H1 (cell line): ENCODE data around the gene GKN2. TPM values are rescaled to one million over a fixed set of nuclear protein-coding genes. Genes with fewer than 3 reads are reported as not detected.

Experiments used
- CTCF ChIA-PET: fragments of 300-600 bp; sonication (Branson Sonifier 250); formaldehyde crosslinking; loops from one replicate; lab custom pipeline; 2021; ENCODE audit not compliant: partially characterized antibody; lab: Charles Lee
- POLR2A ChIA-PET: fragments of 300-600 bp; sonication (Branson Sonifier 250); formaldehyde crosslinking; loops from one replicate; lab custom pipeline; 2021; ENCODE audit warnings: inconsistent platforms; ENCODE audit not compliant: partially characterized antibody; lab: Charles Lee
- DNase-seq, 2 experiments: peaks; one replicate each; pipeline versions ENCODE4 v3.0.0 to v3.0.0-alpha.2; 2010 to 2022; ENCODE audit warnings: low spot score in 2 of 2, low read depth in 1 of 2, mixed read lengths in 1 of 2
- FAIRE-seq: peaks from 2 replicates; lab custom pipeline; 2011; peaks lifted over from hg19 to GRCh38; lab: Jason Lieb, UNC
- H2AFZ ChIP-seq: 2 replicates; pipeline ENCODE4 v1.8.1; 2012; ENCODE audit warnings: low read length, inconsistent platforms
- H2AK5ac ChIP-seq: 2 replicates; pipeline ENCODE4 v1.6.1; 2013; ENCODE audit warnings: low read depth, low read length
- H2BK120ac ChIP-seq: replicated peaks from 2 replicates; pipeline ENCODE3; 2013; ENCODE audit warnings: low read depth, low read length, inconsistent platforms
- H2BK12ac ChIP-seq: 2 replicates; pipeline ENCODE4 v1.6.1; 2013; ENCODE audit warnings: low read depth, low read length
- H2BK15ac ChIP-seq: 2 replicates; pipeline ENCODE4 v1.6.1; 2013; ENCODE audit warnings: low read length
- H2BK20ac ChIP-seq: 2 replicates; pipeline ENCODE4 v1.6.1; 2013; ENCODE audit warnings: low read length
- H2BK5ac ChIP-seq: 2 replicates; pipeline ENCODE4 v1.6.1; 2013; ENCODE audit warnings: low read depth, low read length
- H3K14ac ChIP-seq: 2 replicates; pipeline ENCODE4 v1.6.1; 2013; ENCODE audit warnings: inconsistent platforms; ENCODE audit not compliant: insufficient read length
- H3K18ac ChIP-seq: 2 replicates; pipeline ENCODE4 v1.6.1; 2013; ENCODE audit warnings: low read length; ENCODE audit errors: extremely low read depth
- H3K23ac ChIP-seq: 2 replicates; pipeline ENCODE4 v1.6.1; 2013; ENCODE audit warnings: inconsistent platforms; ENCODE audit not compliant: insufficient read length
- H3K23me2 ChIP-seq: 2 replicates; pipeline ENCODE4 v1.6.1; 2013; ENCODE audit warnings: low read depth, low read length
- H3K27ac ChIP-seq: 2 replicates; pipeline ENCODE4 v1.6.1; 2011; ENCODE audit warnings: low read depth, low read length, inconsistent platforms
- H3K27me3 ChIP-seq, 4 experiments: replicated peaks in 1 of 4; 1 replicate in 1 of 4; 2 replicates in 3 of 4; pipeline versions ENCODE4 v1.6.1 to v1.8.1; 2011 to 2013; ENCODE audit warnings: low read length in 3 of 4, mild to moderate bottlenecking in 3 of 4, inconsistent platforms in 2 of 4, mixed read lengths in 2 of 4, moderate library complexity in 1 of 4; ENCODE audit not compliant: control insufficient read depth in 3 of 4, insufficient read depth in 3 of 4; ENCODE audit errors: extremely low read depth in 1 of 4
- H3K36me3 ChIP-seq, 4 experiments: 2 replicates each; pipeline versions ENCODE4 v1.6.1 to v1.8.1; 2011 to 2013; ENCODE audit warnings: mild to moderate bottlenecking in 4 of 4, low read length in 3 of 4, moderate library complexity in 2 of 4, control low read depth in 1 of 4, inconsistent platforms in 1 of 4; ENCODE audit not compliant: insufficient read depth in 4 of 4, control insufficient read depth in 2 of 4
- H3K4ac ChIP-seq: replicated peaks from 2 replicates; pipeline ENCODE3; 2013; ENCODE audit warnings: low read length, low read depth, mixed read lengths, inconsistent platforms; ENCODE audit not compliant: insufficient read length
- H3K4me1 ChIP-seq, 4 experiments: replicated peaks in 1 of 4; 1 replicate in 1 of 4; 2 replicates in 3 of 4; pipeline versions ENCODE4 v1.6.1 to v1.8.1; 2011 to 2013; ENCODE audit warnings: low read length in 3 of 4, inconsistent platforms in 2 of 4, mixed read lengths in 1 of 4; ENCODE audit not compliant: insufficient read depth in 4 of 4, control insufficient read depth in 3 of 4
- H3K4me2 ChIP-seq, 2 experiments: 2 replicates each; pipeline versions ENCODE4 v1.6.1 to v1.8.1; 2011 to 2013; ENCODE audit warnings: low read depth in 2 of 2, low read length in 2 of 2, control low read depth in 1 of 2, inconsistent platforms in 1 of 2, mild to moderate bottlenecking in 1 of 2; ENCODE audit not compliant: insufficient read depth in 1 of 2
- H3K4me3 ChIP-seq, 4 experiments: fragments of 200-600, 300-600 bp in 1 of 4; sonication (generic), shearing (Covaris generic), sonication (Bioruptor Twin) in 1 of 4; 2 replicates each; pipeline versions ENCODE4 v1.5.1 to v1.8.1; 2011 to 2016; ENCODE audit warnings: low read length in 4 of 4, low read depth in 3 of 4, control low read depth in 2 of 4, inconsistent platforms in 2 of 4, mild to moderate bottlenecking in 2 of 4, mixed read lengths in 1 of 4, moderate library complexity in 1 of 4; ENCODE audit not compliant: insufficient read depth in 2 of 4; ENCODE audit errors: extremely low read depth in 1 of 4
- H3K56ac ChIP-seq: replicated peaks from 2 replicates; pipeline ENCODE3; 2013; ENCODE audit warnings: low read depth, mild to moderate bottlenecking, mixed read lengths, low read length, inconsistent platforms; ENCODE audit not compliant: insufficient read length
- H3K79me1 ChIP-seq: 2 replicates; pipeline ENCODE4 v1.6.1; 2013; ENCODE audit warnings: low read depth, low read length, control low read depth
- H3K79me2 ChIP-seq, 2 experiments: 2 replicates each; pipeline versions ENCODE4 v1.6.1 to v1.8.1; 2012 to 2013; ENCODE audit warnings: low read length in 2 of 2, mild to moderate bottlenecking in 2 of 2, inconsistent platforms in 1 of 2; ENCODE audit not compliant: insufficient read depth in 2 of 2, control insufficient read depth in 1 of 2
- H3K9ac ChIP-seq, 4 experiments: replicated peaks in 1 of 4; 1 replicate in 1 of 4; 2 replicates in 3 of 4; pipeline versions ENCODE4 v1.6.1 to v1.8.1; 2011 to 2013; ENCODE audit warnings: low read depth in 3 of 4, low read length in 3 of 4, control low read depth in 2 of 4, mild to moderate bottlenecking in 2 of 4, moderate library complexity in 2 of 4, inconsistent platforms in 1 of 4; ENCODE audit errors: extremely low read depth in 1 of 4
- H3K9me3 ChIP-seq, 2 experiments: 2 replicates each; pipeline versions ENCODE4 v1.6.1 to v1.8.1; 2012 to 2013; ENCODE audit warnings: mild to moderate bottlenecking in 2 of 2, moderate library complexity in 2 of 2, control low read depth in 1 of 2, inconsistent platforms in 1 of 2, low read depth in 1 of 2, low read length in 1 of 2, mixed read lengths in 1 of 2; ENCODE audit not compliant: insufficient read depth in 2 of 2
- H4K20me1 ChIP-seq, 2 experiments: replicated peaks in 1 of 2; 2 replicates each; pipeline versions ENCODE3 to v1.8.1; 2011 to 2013; ENCODE audit warnings: inconsistent platforms in 2 of 2, low read length in 2 of 2, mild to moderate bottlenecking in 1 of 2; ENCODE audit not compliant: insufficient read depth in 2 of 2, control insufficient read depth in 1 of 2
- H4K5ac ChIP-seq: 2 replicates; pipeline ENCODE4 v1.6.1; 2013; ENCODE audit warnings: low read length, low read depth, mixed read lengths, inconsistent platforms; ENCODE audit not compliant: insufficient read length
- H4K8ac ChIP-seq: 2 replicates; pipeline ENCODE4 v1.8.0; 2013; ENCODE audit warnings: mild to moderate bottlenecking, moderate library complexity, low read length, inconsistent platforms; ENCODE audit not compliant: insufficient read depth; ENCODE audit errors: extremely low read depth
- H4K91ac ChIP-seq: replicated peaks from 2 replicates; pipeline ENCODE3; 2013; ENCODE audit warnings: low read length, mixed read lengths, inconsistent platforms; ENCODE audit not compliant: insufficient read length
- CBX5 ChIP-seq: fragments of 300-800, 300-1000 bp; sonication (generic); IDR thresholded peaks from 2 replicates; pipeline ENCODE4 v1.7.1; 2016; ENCODE audit warnings: antibody characterized with exemption, low read length, low read depth
- CBX8 ChIP-seq: fragments of 300-800, 300-1000 bp; sonication (generic); IDR thresholded peaks from 2 replicates; pipeline ENCODE4 v1.7.1; 2016; ENCODE audit warnings: low read depth, low read length, borderline replicate concordance
- HDAC6 ChIP-seq: IDR thresholded peaks from one replicate; pipeline ENCODE4 v1.7.1; 2012; ENCODE audit warnings: low read depth, mild to moderate bottlenecking, inconsistent platforms, low read length, moderate library complexity
- MAFK ChIP-seq: IDR thresholded peaks from 2 replicates; pipeline ENCODE4 v1.6.1; 2012; ENCODE audit warnings: low read depth, mild to moderate bottlenecking, improper control_type of control experiment, low read length
- PHF8 ChIP-seq: fragments of 200-600 bp; sonication (generic); conservative IDR thresholded peaks from 2 replicates; pipeline ENCODE4 v1.7.1; 2012; ENCODE audit warnings: low read depth, mild to moderate bottlenecking, inconsistent platforms, low read length, moderate library complexity
- POU5F1 ChIP-seq: IDR thresholded peaks from 2 replicates; pipeline ENCODE4 v1.6.1; 2011; ENCODE audit warnings: low read depth, mild to moderate bottlenecking, low read length, moderate library complexity
- SIX5 ChIP-seq: IDR thresholded peaks from 2 replicates; pipeline ENCODE4 v1.6.1; 2011; ENCODE audit warnings: mild to moderate bottlenecking, low read depth, low read length
- SRF ChIP-seq: IDR thresholded peaks from 2 replicates; pipeline ENCODE4 v1.6.1; 2011; ENCODE audit warnings: mild to moderate bottlenecking, low read depth, low read length, moderate library complexity
- USF2 ChIP-seq: IDR thresholded peaks from 2 replicates; pipeline ENCODE4 v1.6.1; 2011; ENCODE audit warnings: low read length, improper control_type of control experiment
- YY1 ChIP-seq: IDR thresholded peaks from 2 replicates; pipeline ENCODE4 v1.6.1; 2011; ENCODE audit warnings: low read depth, mild to moderate bottlenecking, low read length
- WGBS, 2 experiments: shearing (Covaris generic) in 1 of 2; methylation state at CpG; one replicate each; pipeline versions ENCODE4 v1.1.6 to v1.1.7; 2013 to 2015; ENCODE audit warnings: low lambda C conversion rate in 2 of 2, mixed read lengths in 2 of 2, inconsistent platforms in 1 of 2, low coverage in 1 of 2, missing lambda C conversion rate in 1 of 2; ENCODE audit not compliant: insufficient replicate concordance in 2 of 2, insufficient coverage in 1 of 2, insufficient read length in 1 of 2; ENCODE audit errors: extremely low coverage in 1 of 2, missing lambda C conversion rate in 1 of 2; 5-methylcytosine and 5-hydroxymethylcytosine counted together
- polyA plus RNA-seq, 7 experiments: library from polyadenylated mRNA; depleted of rRNA in 3 of 7; stranded (reverse) in 5 of 7; unstranded in 2 of 7; fragments of >200 nt in 5 of 7; fragments of 200-250 nt in 2 of 7; gene quantifications; 1 replicate in 5 of 7; 2 replicates in 1 of 7; 4 replicates in 1 of 7; pipeline versions ENCODE4 v1.2.1 to v1.2.3, GENCODE V29; 2011 to 2013; ENCODE audit warnings: missing spikeins in 2 of 7, mixed read lengths in 2 of 7
- total RNA-seq: library from RNA; stranded (reverse); fragmentation: NEBNext Ultra II Directional; extraction: Animal tissue kit (Norgen Biotek cat#: 25700); gene quantifications from 2 replicates; pipeline ENCODE4 v1.2.1, GENCODE V29; 2021

The GKN2 gene
- total and polyA plus RNA-seq, 2 of the 8 experiments (the other 6 are each of a cell fraction or from before 2014, with no cell fraction given) = not detected

GRCh38 chr2:68912111-68912510 lies 40.6 kb downstream of the GKN2 start:
- H3K18ac ChIP-seq = no peak overlapping the region
- no peak for FAIRE-seq
- TF ChIP-seq SRF = no peak
- no peak for TF ChIP-seq POU5F1
- TF ChIP-seq USF2 = no peak
- no peak for TF ChIP-seq CBX8
- TF ChIP-seq HDAC6 = no peak
- no peak for TF ChIP-seq CBX5
- TF ChIP-seq PHF8 = no peak
- TF ChIP-seq YY1 = no peak
- no peak for TF ChIP-seq MAFK
- TF ChIP-seq SIX5 = no peak
- TF ChIP-seq, all 59 proteins: peak for 0
- no peaks in the 10 kb centered on the region for H3K27me3 ChIP-seq
- H2BK120ac ChIP-seq = no peak overlapping the region
- no peak overlapping the region for H4K8ac ChIP-seq
- H3K79me1 ChIP-seq = no peaks in the 10 kb centered on the region
- H2AFZ ChIP-seq = no peak overlapping the region
- no peaks in the 10 kb centered on the region for H4K20me1 ChIP-seq
- H3K56ac ChIP-seq = no peak overlapping the region
- H3K4me2 ChIP-seq = no peak overlapping the region
- peaks cover 0 to 7% (median 4%) of the 10 kb centered on the region in 4 experiments; a peak in 4 of 7 replicates for H3K4me1 ChIP-seq
- H2BK12ac ChIP-seq = no peak overlapping the region
- no peak overlapping the region for H3K9ac ChIP-seq
- H3K4ac ChIP-seq = no peak overlapping the region
- H3K4me3 ChIP-seq = no peak overlapping the region
- H2AK5ac ChIP-seq = no peak overlapping the region
- no peak for DNase-seq
- H3K23ac ChIP-seq = no peak overlapping the region
- CTCF ChIA-PET = interaction anchor here (0.7 to 5.0 kb wide), 8 partner anchors 14 to 194 kb away, joined by 3 to 54 read pairs (median 3); no protein-coding TSS in a partner anchor
- no peaks in the 10 kb centered on the region for H3K9me3 ChIP-seq
- WGBS, 2 experiments = 94% methylated on average over 3 of the region's 3 CpGs; no CpG with 5 or more reads in 1 of the 2 experiments
- POLR2A ChIA-PET = interaction anchor here (1.0 to 1.1 kb wide), 2 partner anchors 10 to 20 kb away, joined by 3 read pairs; no protein-coding TSS in a partner anchor
- no peak overlapping the region for H2BK5ac ChIP-seq
- H4K91ac ChIP-seq = no peak overlapping the region
- no peaks in the 10 kb centered on the region for H3K79me2 ChIP-seq
- no peak overlapping the region for H2BK15ac ChIP-seq
- H3K27ac ChIP-seq = no peak overlapping the region
- no peaks in the 10 kb centered on the region for H3K23me2 ChIP-seq
- H2BK20ac ChIP-seq = no peak overlapping the region
- H4K5ac ChIP-seq = no peak overlapping the region
- H3K14ac ChIP-seq = no peak overlapping the region
- no peaks in the 10 kb centered on the region for H3K36me3 ChIP-seq
